Adrenal gland (tissue), 5 donors: ENCODE results near the gene SYK.

Experiments
- CTCF ChIP-seq, 6 experiments: fragments of 450-650 bp in 4 of 6; fragments of 200-600 bp in 2 of 6; sonication (generic) in 1 of 6; IDR thresholded peaks; 1 replicate in 5 of 6; 2 replicates in 1 of 6; pipeline versions ENCODE4 v1.5.1 to v1.8.0; 2016 to 2021; ENCODE audit warnings: antibody characterized with exemption in 6 of 6, mild to moderate bottlenecking in 2 of 6, moderate library complexity in 1 of 6
- POLR2A ChIP-seq, 2 donors: fragments of 450-650 bp; IDR thresholded peaks; one replicate each; pipeline ENCODE4 v1.6.1; 2017; ENCODE audit warnings: antibody characterized with exemption in 2 of 2, mild to moderate bottlenecking in 2 of 2, moderate library complexity in 1 of 2
- donor health status: DM: no; HTN: no; CAD: no.

- TF ChIP-seq CTCF (IDR thresholded peaks at IDR 0.05) (no peak), POLR2A (IDR thresholded peaks at IDR 0.05) (no peak)
Measured at GRCh38 chr9:90880066-90880465, 78.4 kb downstream of the SYK start.
